ENCODE data around the gene USP3.

GRCh38 chr15:63463036-63463435, 41.4 kb upstream of the USP3 start:
- TF ChIP-seq EZH2 (IDR thresholded peaks at IDR 0.05; ENCODE audit: borderline replicate concordance, control insufficient read depth, low read depth, low read length), result no peak
- no peak for TF ChIP-seq SMARCA5 (IDR thresholded peaks at IDR 0.05)
- no peak for TF ChIP-seq CTCF (IDR thresholded peaks at IDR 0.05 in 2 of 3, conservative IDR thresholded peaks at IDR 0.05 in 1 of 3; ENCODE audit: control insufficient read depth in 2 of 3, extremely low read depth in 1 of 3, insufficient read depth in 1 of 3, low read depth in 3 of 3, low read length in 3 of 3)
- no peak for TF ChIP-seq MYB (IDR thresholded peaks at IDR 0.05; ENCODE audit: borderline replicate concordance, low read depth, low read length)
- no peak for TF ChIP-seq ATF2 (IDR thresholded peaks at IDR 0.05; ENCODE audit: low read length)
- no peak for TF ChIP-seq SUZ12 (IDR thresholded peaks at IDR 0.05; ENCODE audit: unreplicated experiment)
- TF ChIP-seq EP300 (IDR thresholded peaks at IDR 0.05; ENCODE audit: borderline replicate concordance in 1 of 2, control insufficient read depth in 1 of 2, low read depth in 2 of 2, low read length in 2 of 2), result no peak
- TF ChIP-seq TCF12 (IDR thresholded peaks at IDR 0.05; ENCODE audit: low read depth, low read length), result no peak
- TF ChIP-seq EGR1 (IDR thresholded peaks at IDR 0.05; ENCODE audit: borderline replicate concordance in 1 of 2, low read depth in 2 of 2, low read length in 2 of 2), result no peak
- TF ChIP-seq YBX1 (IDR thresholded peaks at IDR 0.05), result no peak
- TF ChIP-seq POLR2A (IDR thresholded peaks at IDR 0.05; ENCODE audit: low read depth, low read length), result no peak
- no peak for TF ChIP-seq SREBF1 (IDR thresholded peaks at IDR 0.05; ENCODE audit: low read length)
- TF ChIP-seq ATF7 (IDR thresholded peaks at IDR 0.05; ENCODE audit: low read depth), result no peak
